ENCODE results near the gene AOPEP. TPM values are rescaled to one million over a fixed set of nuclear protein-coding genes. Genes with fewer than 3 reads are reported as not detected.

Gene AOPEP
- total RNA-seq, 1 donor from 2014 or later, result 24.8 TPM

- no peaks in the 10 kb centered on the region for H3K27me3 Mint-ChIP-seq (ENCODE audit: low read depth)
- H3K4me3 Mint-ChIP-seq, result no peak overlapping the region
- no peak overlapping the region for H3K27ac Mint-ChIP-seq (ENCODE audit: unreplicated experiment)
- no peak for DNase-seq (ENCODE audit: low read depth, low spot score)
- no peaks in the 10 kb centered on the region for H3K9me3 Mint-ChIP-seq
- peaks cover 4% of the 10 kb centered on the region for H3K36me3 Mint-ChIP-seq (ENCODE audit: low read depth)
- H3K4me1 Mint-ChIP-seq, result peaks cover 34% of the 10 kb centered on the region
- TF ChIP-seq, protein P1, sequence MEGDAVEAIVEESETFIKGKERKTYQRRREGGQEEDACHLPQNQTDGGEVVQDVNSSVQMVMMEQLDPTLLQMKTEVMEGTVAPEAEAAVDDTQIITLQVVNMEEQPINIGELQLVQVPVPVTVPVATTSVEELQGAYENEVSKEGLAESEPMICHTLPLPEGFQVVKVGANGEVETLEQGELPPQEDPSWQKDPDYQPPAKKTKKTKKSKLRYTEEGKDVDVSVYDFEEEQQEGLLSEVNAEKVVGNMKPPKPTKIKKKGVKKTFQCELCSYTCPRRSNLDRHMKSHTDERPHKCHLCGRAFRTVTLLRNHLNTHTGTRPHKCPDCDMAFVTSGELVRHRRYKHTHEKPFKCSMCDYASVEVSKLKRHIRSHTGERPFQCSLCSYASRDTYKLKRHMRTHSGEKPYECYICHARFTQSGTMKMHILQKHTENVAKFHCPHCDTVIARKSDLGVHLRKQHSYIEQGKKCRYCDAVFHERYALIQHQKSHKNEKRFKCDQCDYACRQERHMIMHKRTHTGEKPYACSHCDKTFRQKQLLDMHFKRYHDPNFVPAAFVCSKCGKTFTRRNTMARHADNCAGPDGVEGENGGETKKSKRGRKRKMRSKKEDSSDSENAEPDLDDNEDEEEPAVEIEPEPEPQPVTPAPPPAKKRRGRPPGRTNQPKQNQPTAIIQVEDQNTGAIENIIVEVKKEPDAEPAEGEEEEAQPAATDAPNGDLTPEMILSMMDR (conservative IDR thresholded peaks at IDR 0.05), result no peak
These were observed 204.6 kb downstream of the AOPEP start for GRCh38 chr9:94931036-94931633.

- TF ChIP-seq, protein P1 (conservative IDR thresholded peaks at IDR 0.05), result no peak
- no peaks in the 10 kb centered on the region for H3K9me3 Mint-ChIP-seq
- peaks cover 34% of the 10 kb centered on the region for H3K4me1 Mint-ChIP-seq
- peaks cover 4% of the 10 kb centered on the region for H3K36me3 Mint-ChIP-seq (ENCODE audit: low read depth)
- H3K27me3 Mint-ChIP-seq (ENCODE audit: low read depth), result no peaks in the 10 kb centered on the region
- H3K27ac Mint-ChIP-seq (ENCODE audit: unreplicated experiment), result no peak overlapping the region
- no peak overlapping the region for H3K4me3 Mint-ChIP-seq
- no peak for DNase-seq (ENCODE audit: low read depth, low spot score)
These were observed 205.2 kb downstream of the AOPEP start for GRCh38 chr9:94931740-94932139.

- Mint-ChIP-seq H3K4me1 (peaks cover 30% of the 10 kb centered on the region), H3K27ac (ENCODE audit: unreplicated experiment) (peak overlapping the region; percentile 77), H3K4me3 (no peak overlapping the region), H3K36me3 (ENCODE audit: low read depth) (peaks cover 4% of the 10 kb centered on the region), H3K9me3 (no peaks in the 10 kb centered on the region), H3K27me3 (ENCODE audit: low read depth) (no peaks in the 10 kb centered on the region)
- DNase-seq (ENCODE audit: low read depth, low spot score), result no peak
- TF ChIP-seq, protein P1 (conservative IDR thresholded peaks at IDR 0.05), result no peak
These were observed 206.4 kb downstream of the AOPEP start for GRCh38 chr9:94932652-94933510.

DNA sequence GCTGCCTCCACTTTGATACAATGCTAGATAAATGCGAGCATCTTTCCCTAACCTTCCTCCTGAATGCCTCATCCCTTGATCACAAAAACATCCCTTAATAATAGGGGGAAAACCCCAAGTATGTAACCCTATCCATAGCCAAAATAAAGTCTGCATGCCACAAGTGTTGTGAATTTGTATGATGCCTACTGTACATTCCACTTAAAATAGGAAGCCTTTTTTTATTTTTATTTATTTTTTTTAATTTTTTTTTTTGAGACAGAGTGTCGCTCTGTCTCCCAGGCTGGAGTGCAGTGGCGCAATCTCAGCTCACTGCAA is 207.0 kb downstream of the AOPEP start:
- Mint-ChIP-seq H3K4me3 (no peak overlapping the region), H3K9me3 (peaks cover 4% of the 10 kb centered on the region), H3K36me3 (ENCODE audit: low read depth) (peaks cover 7% of the 10 kb centered on the region), H3K4me1 (peaks cover 28% of the 10 kb centered on the region), H3K27ac (ENCODE audit: unreplicated experiment) (no peak overlapping the region), H3K27me3 (ENCODE audit: low read depth) (no peaks in the 10 kb centered on the region)
- TF ChIP-seq, protein P1 (conservative IDR thresholded peaks at IDR 0.05), result no peak
- DNase-seq (ENCODE audit: low read depth, low spot score), result no peak

- no peak overlapping the region for H3K4me3 Mint-ChIP-seq
- peaks cover 9% of the 10 kb centered on the region for H3K36me3 Mint-ChIP-seq (ENCODE audit: low read depth)
- no peak for DNase-seq (ENCODE audit: low read depth, low spot score)
- H3K27ac Mint-ChIP-seq (ENCODE audit: unreplicated experiment), result no peak overlapping the region
- peaks cover 6% of the 10 kb centered on the region for H3K9me3 Mint-ChIP-seq
- H3K4me1 Mint-ChIP-seq, result peaks cover 20% of the 10 kb centered on the region
- TF ChIP-seq, protein P1 (conservative IDR thresholded peaks at IDR 0.05), result no peak
- H3K27me3 Mint-ChIP-seq (ENCODE audit: low read depth), result no peaks in the 10 kb centered on the region
These were observed 208.4 kb downstream of the AOPEP start for GRCh38 chr9:94934816-94935328.
